GM21447 (cell line): ENCODE results near the gene SMIM43.
"Not testable (repeated sequence)": the region's sequence is repeated elsewhere in the genome, so short reads cannot be mapped to it uniquely, and the experiment has no call there.

Source experiments
- ATAC-seq: cut with Tn5 transposase; IDR thresholded peaks from one replicate; pipeline ENCODE4 v1.9.1; 2021; ENCODE audit not compliant: unreplicated experiment

SMIM43 gene

DNA sequence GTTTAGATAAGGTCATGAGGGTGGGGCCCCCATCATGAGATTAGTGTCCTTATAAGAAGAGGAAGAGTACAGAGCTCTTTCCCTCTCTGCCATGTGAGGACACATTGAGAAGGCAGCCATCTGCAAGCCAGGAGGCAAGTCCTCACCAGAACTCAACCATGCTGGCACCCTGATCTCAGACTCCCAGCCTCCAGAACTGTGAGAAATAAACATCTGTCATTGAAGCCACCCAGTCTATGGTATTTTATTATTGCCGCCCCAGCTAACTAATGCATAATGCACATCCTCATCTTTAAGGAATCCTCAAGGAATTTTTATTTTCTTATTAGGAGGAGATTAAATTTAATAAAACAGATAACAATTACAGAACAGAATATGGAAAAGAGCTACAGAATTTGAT is 19.4 kb upstream of the SMIM43 start:
- ATAC-seq: no peak

DNA sequence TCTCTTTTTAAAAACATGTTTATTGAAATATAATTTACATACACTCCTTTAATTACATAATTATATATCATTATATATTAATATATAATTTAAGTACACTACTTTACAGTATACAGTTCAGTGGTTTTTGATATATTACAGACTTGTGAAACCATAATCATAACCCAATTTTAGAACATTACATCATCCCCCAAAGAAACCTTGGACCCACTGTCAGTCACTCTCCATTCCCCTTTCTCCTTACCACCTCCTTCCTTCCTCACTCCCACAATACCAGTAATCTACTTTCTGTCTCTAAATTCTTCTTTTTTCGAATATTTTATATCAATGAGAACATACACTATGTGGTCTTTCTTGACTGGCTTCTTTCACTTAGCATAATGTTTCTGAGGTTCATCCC is 18.2 kb upstream of the SMIM43 start:
- no peak for ATAC-seq

- no peak for ATAC-seq
Measured at GRCh38 chr4:121778991-121779628, 14.1 kb upstream of the SMIM43 start.

DNA sequence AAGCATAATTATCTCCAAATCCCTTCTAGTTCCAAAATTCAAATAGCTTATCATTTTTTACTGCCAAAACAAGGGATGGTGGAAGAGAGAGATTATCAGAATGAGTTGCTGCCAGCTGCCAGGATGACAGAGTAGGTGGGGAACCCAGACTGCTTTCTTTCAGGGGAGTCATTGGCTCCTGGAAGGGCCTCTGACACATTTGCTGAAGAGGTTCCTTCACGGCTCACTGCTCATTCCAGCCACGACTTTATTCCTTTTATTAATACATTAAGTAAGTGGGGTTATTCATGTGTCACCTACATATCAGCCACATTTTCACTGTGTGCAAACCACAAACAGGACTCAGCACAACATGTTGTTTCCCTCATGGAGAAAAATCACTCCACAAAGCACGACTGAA is 12.7 kb upstream of the SMIM43 start:
- no peak for ATAC-seq

- no peak for ATAC-seq
Measured at GRCh38 chr4:121776610-121777401, 11.8 kb upstream of the SMIM43 start.

DNA sequence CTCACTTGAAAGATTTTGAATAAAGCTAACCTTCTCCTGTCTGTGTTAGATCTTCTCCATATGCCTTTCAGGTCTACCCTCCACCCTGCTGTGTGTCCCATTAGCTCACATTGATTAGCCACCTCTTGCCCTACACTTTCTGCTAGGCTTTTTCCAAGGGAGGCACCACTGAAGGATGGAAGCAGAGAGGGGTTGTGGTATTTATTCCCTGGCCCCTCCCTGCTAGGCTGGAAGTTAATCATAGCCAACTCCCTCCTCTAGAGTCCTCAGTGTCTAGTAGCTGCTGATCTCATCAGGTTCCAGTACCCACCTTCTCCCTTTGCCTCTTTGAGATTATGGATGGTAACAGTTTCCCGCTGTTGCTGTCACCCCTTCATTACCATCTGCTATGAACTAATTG is 8.9 kb upstream of the SMIM43 start:
- no peak for ATAC-seq

DNA sequence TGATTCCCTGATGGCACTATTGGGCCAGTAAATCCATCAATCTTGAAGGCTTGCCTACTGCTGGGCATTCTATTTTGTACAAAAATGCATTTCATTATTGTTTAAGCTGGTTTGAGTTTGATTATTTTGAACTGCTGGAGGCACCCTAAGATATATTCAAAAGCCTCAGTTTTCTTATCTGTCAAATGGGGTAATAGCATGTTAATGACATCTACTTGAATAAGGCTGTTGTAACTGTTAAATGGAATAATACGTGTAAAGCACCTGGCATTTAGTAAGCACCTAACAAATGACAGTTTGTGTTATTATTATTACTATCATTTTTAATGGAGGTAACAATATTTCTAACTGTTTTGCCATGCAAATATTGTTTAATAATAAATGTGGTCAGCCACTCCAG is 6.9 kb upstream of the SMIM43 start:
- ATAC-seq: no peak

DNA sequence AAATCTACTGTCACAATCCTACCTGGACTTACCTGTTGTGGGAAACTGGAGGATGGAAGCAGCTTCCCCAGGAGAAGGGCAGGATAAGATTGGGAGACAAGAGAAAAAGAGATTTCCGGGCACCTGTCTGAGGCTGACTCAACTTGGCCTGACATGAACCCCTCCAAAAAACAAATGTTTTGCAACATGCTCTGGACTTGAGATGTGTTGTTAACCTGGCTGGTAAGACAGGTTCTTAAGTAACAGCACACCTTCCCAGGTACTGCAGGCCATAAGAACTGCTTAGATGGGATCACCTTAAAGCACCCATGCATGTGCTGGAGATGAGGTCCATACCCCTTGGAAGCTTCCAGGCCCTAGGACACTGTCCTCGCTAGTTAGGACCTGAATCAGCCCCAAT is 4.4 kb upstream of the SMIM43 start:
- ATAC-seq: no peak

- no peak for ATAC-seq
Measured at GRCh38 chr4:121767166-121767565, 2.2 kb upstream of the SMIM43 start.

DNA sequence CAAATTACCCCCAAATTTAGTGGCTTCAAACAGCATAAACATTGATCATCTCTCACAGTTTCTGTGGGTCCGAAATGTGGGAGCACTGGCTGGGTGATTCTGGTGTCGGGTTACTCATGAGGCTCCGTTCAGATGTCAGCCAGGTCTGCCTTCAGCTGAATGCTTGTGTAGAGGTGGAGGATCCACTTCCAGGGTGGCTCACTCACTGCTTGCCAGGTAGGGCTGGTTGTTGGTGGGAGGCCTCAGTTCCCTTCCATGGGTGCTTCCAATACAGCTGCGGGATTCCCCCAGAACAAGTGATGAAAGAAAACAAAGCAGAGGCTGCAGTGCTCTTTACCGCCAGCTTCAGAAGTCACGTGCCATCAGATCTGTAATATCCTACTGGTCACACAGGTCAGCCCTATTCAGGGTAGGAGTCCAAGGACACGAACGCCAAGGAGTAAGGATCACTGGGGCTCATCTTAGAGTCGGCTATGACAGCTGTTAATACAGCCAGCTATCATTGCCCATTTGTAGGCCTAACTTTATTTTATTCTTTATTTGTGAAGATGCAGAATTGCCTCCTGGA is 1.1 kb upstream of the SMIM43 start:
- no peak for ATAC-seq

DNA sequence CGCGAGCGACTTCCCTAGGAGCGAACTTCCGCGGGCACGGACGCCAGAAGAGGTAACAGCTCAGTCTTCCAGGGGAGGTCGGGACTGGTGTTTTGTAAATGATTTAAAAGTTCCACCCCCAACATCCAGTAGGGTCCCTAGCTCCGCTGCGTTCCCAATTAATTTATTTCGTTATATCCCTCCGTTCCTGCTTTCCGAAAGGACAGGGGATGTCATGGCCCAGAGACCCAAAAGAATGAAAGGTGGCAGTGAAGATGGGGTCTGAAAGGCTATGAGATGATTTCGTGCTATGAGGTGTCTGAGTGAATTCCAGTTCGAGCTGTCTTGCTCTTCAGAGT is 373 bp upstream of the SMIM43 start:
- no peak for ATAC-seq

- ATAC-seq: no peak
Measured at GRCh38 chr4:121764303-121764701, 662 bp downstream of the SMIM43 start.

DNA sequence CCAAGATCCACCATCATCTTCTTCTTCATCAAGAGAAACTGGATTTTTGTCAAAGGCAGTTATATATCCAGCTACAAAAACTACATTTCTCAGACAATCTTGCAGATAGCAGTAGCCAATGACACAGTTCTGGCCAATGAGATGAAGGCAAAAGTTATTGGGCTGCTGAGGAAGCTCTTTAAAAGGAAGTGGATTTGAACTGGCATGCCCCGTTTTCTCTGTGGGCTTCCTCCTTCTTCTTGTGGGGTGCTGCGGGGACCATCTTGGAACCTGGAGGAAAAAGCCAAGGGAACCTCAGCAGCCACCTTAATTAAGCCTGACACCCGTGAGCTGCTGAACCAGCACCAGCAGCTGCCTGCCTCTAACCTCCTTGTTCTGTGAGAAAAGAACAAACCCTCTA is 4.8 kb downstream of the SMIM43 start:
- ATAC-seq: no peak

DNA sequence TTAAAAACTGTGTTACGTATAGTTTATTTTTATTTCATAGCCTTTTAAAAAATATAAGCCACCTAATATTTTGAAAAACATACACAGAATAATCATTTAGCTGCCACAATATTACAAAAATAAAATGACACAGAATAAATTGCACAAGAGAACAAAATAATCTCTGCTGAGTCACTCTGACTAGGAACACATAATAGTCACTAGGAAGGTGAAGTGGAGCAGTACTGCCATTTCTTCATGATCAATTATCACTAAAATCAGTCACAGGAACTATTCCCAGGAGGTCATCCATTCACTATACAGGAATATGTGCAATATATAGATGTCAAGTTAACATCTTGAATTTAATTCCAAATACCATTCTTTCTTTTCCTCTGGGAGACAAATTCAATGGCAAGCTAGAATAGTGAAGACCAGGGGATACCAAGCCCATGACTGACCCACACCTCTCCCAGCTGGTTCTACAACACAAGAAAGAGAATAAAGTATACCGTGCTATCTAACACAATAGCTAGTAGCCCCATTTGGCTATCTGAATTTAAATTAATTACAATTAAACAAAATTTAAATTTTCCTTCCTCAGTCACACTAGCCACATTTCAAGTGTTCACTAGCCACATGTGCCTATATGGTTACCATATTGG is 5.9 kb downstream of the SMIM43 start:
- ATAC-seq: no peak

DNA sequence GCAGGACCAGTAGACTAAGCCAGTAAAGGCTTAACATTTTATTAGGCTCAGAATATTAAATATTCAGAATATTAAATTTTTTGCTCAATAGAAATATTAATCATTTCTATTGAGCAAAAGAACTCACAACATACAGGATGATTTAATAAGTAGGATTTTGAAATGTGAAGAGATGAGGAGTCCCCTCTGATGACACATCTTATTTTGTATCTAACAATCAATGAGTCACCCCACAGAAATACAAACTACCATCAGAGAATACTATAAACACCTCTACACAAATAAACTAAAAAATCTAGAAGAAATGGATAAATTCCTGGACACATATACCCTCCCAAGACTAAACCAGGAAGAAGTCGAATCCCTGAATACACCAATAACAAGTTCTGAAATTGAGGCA is 12.8 kb downstream of the SMIM43 start:
- not testable (repeated sequence) for ATAC-seq

DNA sequence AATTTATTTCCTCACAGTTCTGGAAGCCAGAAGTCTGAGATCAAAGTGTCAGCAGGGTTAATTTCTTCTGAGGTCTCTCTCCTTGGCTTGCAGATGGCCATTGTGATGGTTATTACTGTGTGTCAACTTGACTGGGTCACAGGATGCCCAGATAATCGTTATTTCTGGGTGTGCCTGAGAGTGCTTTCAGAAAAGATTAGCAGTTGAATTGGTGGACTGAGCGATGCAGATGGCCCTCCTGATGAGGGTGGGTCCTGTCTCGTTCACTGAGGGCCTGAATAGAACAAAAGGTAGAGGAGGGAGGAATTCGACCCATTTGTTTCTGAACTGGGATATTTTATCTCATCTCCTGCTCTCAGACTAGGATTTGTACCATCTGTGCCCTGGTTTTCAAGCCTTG is 15.7 kb downstream of the SMIM43 start:
- no peak for ATAC-seq

- ATAC-seq: no peak
Measured at GRCh38 chr4:121742794-121743193, 22.2 kb downstream of the SMIM43 start.

- no peak for ATAC-seq
Measured at GRCh38 chr4:121741751-121742150, 23.2 kb downstream of the SMIM43 start.

GRCh38 chr4:121740796-121741409 is 24.1 kb downstream of the SMIM43 start:
- ATAC-seq: no peak

DNA sequence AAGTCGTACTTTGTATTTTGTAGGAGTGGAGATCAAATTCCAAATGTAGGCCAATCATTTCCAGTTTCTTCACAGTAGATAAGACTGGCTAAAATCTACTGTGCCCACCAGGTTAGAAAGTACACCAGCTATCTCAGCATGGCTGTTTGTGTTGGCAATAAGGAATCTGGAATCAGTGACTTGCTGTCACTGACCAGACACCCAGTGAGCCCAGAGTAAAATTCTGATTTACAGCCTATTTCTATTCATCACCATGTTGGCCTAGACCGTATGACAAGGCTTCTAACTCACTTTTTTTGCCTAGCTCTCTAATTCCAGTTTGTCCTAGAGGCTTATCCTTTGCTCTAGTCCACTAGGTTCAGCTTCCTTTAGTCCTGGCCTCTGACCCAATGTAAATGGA is 25.4 kb downstream of the SMIM43 start:
- no peak for ATAC-seq

DNA sequence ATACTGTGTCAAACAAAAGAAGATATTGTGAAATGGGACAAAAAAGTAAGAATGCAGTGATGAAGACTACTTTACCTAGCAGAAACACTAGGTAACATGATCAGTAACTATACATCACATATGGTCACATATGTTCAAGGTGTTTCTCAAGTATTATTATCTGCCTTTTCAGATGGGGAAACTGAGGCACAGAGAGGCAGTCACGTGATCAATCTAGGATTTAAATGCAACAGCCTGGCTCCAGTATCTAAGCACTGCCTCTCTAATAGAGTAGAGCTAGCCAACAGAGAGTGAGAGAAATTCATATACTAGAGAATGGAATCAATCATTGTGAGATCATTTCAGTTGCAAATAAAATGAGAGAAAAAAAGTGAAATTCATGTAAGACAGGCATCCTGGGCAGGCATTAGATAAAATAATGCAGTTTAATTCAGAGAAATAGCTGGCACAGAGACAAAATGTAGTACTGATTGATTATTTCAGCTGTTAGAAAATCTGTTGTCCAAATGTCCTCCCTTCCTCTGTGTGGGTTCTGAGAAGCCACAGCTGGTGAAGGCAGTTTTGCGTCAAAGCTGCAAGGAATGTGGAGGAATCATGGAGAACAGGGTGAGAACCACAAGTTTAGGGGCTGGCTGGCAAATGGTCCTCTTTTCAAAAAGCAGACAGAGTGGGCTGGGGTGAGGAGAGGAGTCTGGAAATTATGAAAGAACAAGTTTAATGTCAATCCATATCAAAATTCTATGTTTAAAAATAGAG is 26.0 kb downstream of the SMIM43 start:
- ATAC-seq: no peak
